H9 (cell line): ENCODE measurements around the gene C15orf61. TPM values are rescaled to one million over a fixed set of nuclear protein-coding genes. Genes with fewer than 3 reads are reported as not detected.

Experiments used
- DNase-seq: peaks from one replicate; pipeline ENCODE4 v3.0.0-alpha.2; 2017
- H2AFZ ChIP-seq: one replicate; pipeline ENCODE4 v1.6.1; 2013; ENCODE audit warnings: mild to moderate bottlenecking, low read length, control low read depth, moderate library complexity
- H2AK5ac ChIP-seq: 2 replicates; pipeline ENCODE4 v1.6.1; 2013; ENCODE audit warnings: low read length, control low read depth, mixed read lengths; ENCODE audit not compliant: insufficient read length
- H2BK120ac ChIP-seq: one replicate; pipeline ENCODE4 v1.6.1; 2013; ENCODE audit warnings: low read depth, mild to moderate bottlenecking, low read length, control low read depth, inconsistent platforms; ENCODE audit not compliant: poor library complexity, severe bottlenecking
- H2BK12ac ChIP-seq: 2 replicates; pipeline ENCODE4 v1.6.1; 2013; ENCODE audit warnings: low read length, control low read depth, mixed read lengths, low read depth; ENCODE audit not compliant: insufficient read length
- H2BK15ac ChIP-seq: 2 replicates; pipeline ENCODE4 v1.6.1; 2013; ENCODE audit warnings: low read depth, low read length, control low read depth
- H2BK20ac ChIP-seq: one replicate; pipeline ENCODE4 v1.6.1; 2013; ENCODE audit warnings: low read depth, mild to moderate bottlenecking, low read length, control low read depth, inconsistent platforms; ENCODE audit not compliant: poor library complexity, severe bottlenecking
- H2BK5ac ChIP-seq: 2 replicates; pipeline ENCODE4 v1.6.1; 2013; ENCODE audit warnings: low read length, control low read depth, mixed read lengths; ENCODE audit not compliant: insufficient read length
- H3K14ac ChIP-seq: 2 replicates; pipeline ENCODE4 v1.6.1; 2013; ENCODE audit warnings: low read length, control low read depth; ENCODE audit not compliant: insufficient read depth
- H3K18ac ChIP-seq: 2 replicates; pipeline ENCODE4 v1.6.1; 2013; ENCODE audit warnings: low read depth, mild to moderate bottlenecking, mixed read lengths, low read length, control low read depth; ENCODE audit not compliant: insufficient read length
- H3K23ac ChIP-seq: 2 replicates; pipeline ENCODE4 v1.6.1; 2013; ENCODE audit warnings: low read length, control low read depth, mixed read lengths, low read depth; ENCODE audit not compliant: insufficient read length
- H3K23me2 ChIP-seq: 2 replicates; pipeline ENCODE4 v1.6.1; 2013; ENCODE audit warnings: low read depth, mild to moderate bottlenecking, mixed read lengths, low read length, control low read depth; ENCODE audit not compliant: insufficient read length, poor library complexity, severe bottlenecking
- H3K27ac ChIP-seq: 2 replicates; pipeline ENCODE4 v1.5.1; 2013; ENCODE audit warnings: low read length, control low read depth, mixed read lengths, low read depth; ENCODE audit not compliant: insufficient read length
- H3K27me3 ChIP-seq: 2 replicates; pipeline ENCODE4 v1.6.1; 2013; ENCODE audit warnings: low read length, control low read depth, inconsistent platforms; ENCODE audit not compliant: insufficient read depth
- H3K4ac ChIP-seq: 2 replicates; pipeline ENCODE4 v1.6.1; 2013; ENCODE audit warnings: low read depth, mild to moderate bottlenecking, control low read depth, inconsistent platforms, low read length, moderate library complexity
- H3K4me1 ChIP-seq: 2 replicates; pipeline ENCODE4 v1.6.1; 2013; ENCODE audit warnings: low read length, control low read depth, inconsistent platforms; ENCODE audit not compliant: insufficient read depth
- H3K4me2 ChIP-seq: 2 replicates; pipeline ENCODE4 v1.6.1; 2013; ENCODE audit warnings: low read length, control low read depth, mixed read lengths; ENCODE audit not compliant: insufficient read length, insufficient read depth
- H3K56ac ChIP-seq: 2 replicates; pipeline ENCODE4 v1.6.1; 2013; ENCODE audit warnings: low read depth, mild to moderate bottlenecking, mixed read lengths, low read length, control low read depth; ENCODE audit not compliant: insufficient read length
- H3K79me1 ChIP-seq: 2 replicates; pipeline ENCODE4 v1.6.1; 2013; ENCODE audit warnings: low read depth, mild to moderate bottlenecking, moderate library complexity, low read length, control low read depth, inconsistent platforms; ENCODE audit not compliant: insufficient read depth, poor library complexity, severe bottlenecking
- H3K79me2 ChIP-seq: 2 replicates; pipeline ENCODE4 v1.6.1; 2013; ENCODE audit warnings: low read length, control low read depth, inconsistent platforms; ENCODE audit not compliant: insufficient read depth
- H3K9ac ChIP-seq: 2 replicates; pipeline ENCODE4 v1.6.1; 2013; ENCODE audit warnings: low read length, control low read depth, mixed read lengths; ENCODE audit not compliant: insufficient read length; ENCODE audit errors: extremely low read depth
- H3K9me3 ChIP-seq: one replicate; pipeline ENCODE4 v1.6.1; 2013; ENCODE audit warnings: low read depth, low read length, inconsistent platforms; ENCODE audit not compliant: control insufficient read depth
- H3T11ph ChIP-seq: one replicate; pipeline ENCODE4 v1.6.1; 2013; ENCODE audit warnings: mild to moderate bottlenecking, low read length, control low read depth, inconsistent platforms
- H4K20me1 ChIP-seq: one replicate; pipeline ENCODE4 v1.6.1; 2013; ENCODE audit not compliant: control insufficient read depth, insufficient read length, insufficient read depth
- H4K5ac ChIP-seq: 2 replicates; pipeline ENCODE4 v1.6.1; 2013; ENCODE audit warnings: low read depth, mild to moderate bottlenecking, mixed read lengths, low read length, control low read depth; ENCODE audit not compliant: insufficient read length
- H4K8ac ChIP-seq: replicated peaks from 2 replicates; pipeline ENCODE4 v1.6.1; 2013; ENCODE audit warnings: low read length, control low read depth, mixed read lengths, low read depth; ENCODE audit not compliant: insufficient read length
- H4K91ac ChIP-seq: 2 replicates; pipeline ENCODE4 v1.6.1; 2013; ENCODE audit warnings: low read depth, mild to moderate bottlenecking, moderate library complexity, mixed read lengths, low read length, control low read depth; ENCODE audit not compliant: insufficient read length
- H3K27ac Mint-ChIP-seq, 3 experiments: 2 replicates in 2 of 3; 3 replicates in 1 of 3; pipeline ENCODE4 v1.8.0; 2020 to 2021; ENCODE audit warnings: mixed read lengths in 3 of 3, mild to moderate bottlenecking in 1 of 3, moderate library complexity in 1 of 3
- H3K27me3 Mint-ChIP-seq: 2 replicates; pipeline ENCODE4 v1.8.0; 2021; ENCODE audit warnings: low read depth, mild to moderate bottlenecking, moderate library complexity, mixed read lengths
- H3K36me3 Mint-ChIP-seq, 3 experiments: 2 replicates in 2 of 3; 3 replicates in 1 of 3; pipeline ENCODE4 v1.8.0; 2020 to 2021; ENCODE audit warnings: low read depth in 3 of 3, mixed read lengths in 3 of 3; ENCODE audit not compliant: insufficient read depth in 1 of 3
- H3K4me1 Mint-ChIP-seq, 2 experiments: 2 replicates each; pipeline ENCODE4 v1.8.0; 2020; ENCODE audit warnings: mixed read lengths in 2 of 2
- H3K4me3 Mint-ChIP-seq, 2 experiments: 2 replicates in 1 of 2; 3 replicates in 1 of 2; pipeline ENCODE4 v1.8.0; 2020 to 2021; ENCODE audit warnings: mild to moderate bottlenecking in 2 of 2, mixed read lengths in 2 of 2, moderate library complexity in 1 of 2
- H3K9me3 Mint-ChIP-seq, 2 experiments: 2 replicates in 1 of 2; 3 replicates in 1 of 2; pipeline ENCODE4 v1.8.0; 2020; ENCODE audit warnings: mild to moderate bottlenecking in 2 of 2, mixed read lengths in 2 of 2, moderate library complexity in 1 of 2
- CTCF ChIP-seq: fragments of 200-600 bp; sonication (generic); conservative IDR thresholded peaks from 3 replicates; pipeline ENCODE4 v1.8.0; 2021; ENCODE audit warnings: antibody characterized with exemption, mild to moderate bottlenecking
- WGBS: extraction: QIAGEN DNeasy Blood & Tissue Kit; methylation state at CpG from one replicate; pipeline ENCODE4 v1.1.7; 2013; ENCODE audit warnings: missing lambda C conversion rate, low lambda C conversion rate, mixed read lengths; ENCODE audit not compliant: insufficient read length; ENCODE audit errors: extremely low coverage; 5-methylcytosine and 5-hydroxymethylcytosine counted together
- total RNA-seq: library from RNA; stranded (reverse); gene quantifications from 2 replicates; pipeline ENCODE4 v1.2.1, GENCODE V29; 2021

Gene C15orf61
- total RNA-seq, 1 experiment from 2014 or later, result 2.6 TPM

- no CpG with 5 or more reads among the region's 3 CpGs for WGBS
Measured at GRCh38 chr15:67549736-67550135, 28.8 kb downstream of the C15orf61 start.

More at GRCh38 chr15:67549736-67550135, 28.8 kb downstream of the C15orf61 start:
- Histone ChIP-seq H3K4ac (no peak overlapping the region), H3K4me1 (peaks cover 4% of the 10 kb centered on the region; the same call in 1 of the 2 replicates), H4K5ac (no peak overlapping the region), H2AK5ac (no peak overlapping the region), H2BK15ac (no peak overlapping the region), H4K8ac (no peak overlapping the region), H3K27me3 (no peaks in the 10 kb centered on the region; the same call in 1 of the 2 replicates), H2BK5ac (no peak overlapping the region), H2BK12ac (no peak overlapping the region), H3K23ac (no peak overlapping the region), H3K9ac (no peak overlapping the region), H3K79me1 (no peaks in the 10 kb centered on the region), H4K91ac (no peak overlapping the region), H4K20me1 (no peaks in the 10 kb centered on the region), H2BK120ac (no peak overlapping the region), H2AFZ (no peak overlapping the region), H3K9me3 (no peaks in the 10 kb centered on the region), H3K4me2 (no peak overlapping the region), H3K18ac (no peak overlapping the region), H3T11ph (no peak overlapping the region), H3K56ac (no peak overlapping the region), H2BK20ac (no peak overlapping the region), H3K79me2 (no peaks in the 10 kb centered on the region), H3K23me2 (no peaks in the 10 kb centered on the region), H3K27ac (no peak overlapping the region), H3K14ac (no peak overlapping the region)
- no peak overlapping the region for H3K27ac Mint-ChIP-seq
- DNase-seq, result no peak
- no peaks in the 10 kb centered on the region for H3K9me3 Mint-ChIP-seq
- H3K4me3 Mint-ChIP-seq, result no peak overlapping the region
- peaks cover 0 to 23% (median 11%) of the 10 kb centered on the region in 3 experiments; a peak in 5 of 7 replicates for H3K36me3 Mint-ChIP-seq
- no peak for TF ChIP-seq CTCF
- peaks cover 21 to 22% of the 10 kb centered on the region in 2 experiments for H3K4me1 Mint-ChIP-seq
- no peaks in the 10 kb centered on the region for H3K27me3 Mint-ChIP-seq
